Measurements from ENCODE around the gene VPS51.

The VPS51 gene

GRCh38 chr11:65103476-65103875, 7.5 kb downstream of the VPS51 start:
- Histone ChIP-seq H3K9ac (ENCODE audit: low read length in 5 of 5) (no peak overlapping the region), H3K27ac (ENCODE audit: low read depth, low read length) (peak overlapping the region; percentile 82), H3K27me3 (ENCODE audit: control insufficient read depth in 5 of 5, insufficient read depth in 4 of 5, low read length in 5 of 5) (no peaks in the 10 kb centered on the region), H3K9me3 (ENCODE audit: control insufficient read depth in 5 of 5, low read length in 5 of 5) (no peaks in the 10 kb centered on the region), H3K4me1 (ENCODE audit: control insufficient read depth in 5 of 5, insufficient read depth in 5 of 5, low read length in 5 of 5) (peaks cover 0 to 49% (median 27%) of the 10 kb centered on the region in 5 donors), H3K36me3 (ENCODE audit: control insufficient read depth in 5 of 5, insufficient read depth in 5 of 5, low read length in 5 of 5) (peaks cover 0 to 27% (median 14%) of the 10 kb centered on the region in 5 donors), H3K4me3 (ENCODE audit: low read depth in 1 of 5, low read length in 5 of 5) (no peak overlapping the region)

DNA sequence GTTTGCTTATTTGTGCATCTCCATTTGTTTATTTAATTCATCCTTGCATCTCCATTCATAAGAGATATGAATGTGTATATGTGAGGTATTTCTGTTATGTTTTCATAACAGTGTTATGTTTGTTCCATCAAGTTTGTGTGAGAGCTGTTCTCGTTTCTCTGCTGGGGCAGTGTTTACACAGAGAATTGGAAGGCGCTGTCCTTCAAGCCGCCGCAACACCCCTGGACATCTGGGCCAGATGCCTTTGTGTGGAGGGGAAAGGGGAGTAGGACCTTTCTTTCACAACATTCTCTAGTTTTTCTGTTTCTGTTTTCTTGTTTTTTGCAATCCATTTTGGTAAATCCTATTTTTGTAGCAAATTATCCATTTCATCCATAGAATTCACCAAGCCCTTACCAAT, 8.6 kb downstream of the VPS51 start:
- Histone ChIP-seq H3K4me3 (ENCODE audit: low read depth in 1 of 5, low read length in 5 of 5) (no peak overlapping the region), H3K36me3 (ENCODE audit: control insufficient read depth in 5 of 5, insufficient read depth in 5 of 5, low read length in 5 of 5) (peaks cover 0 to 35% (median 25%) of the 10 kb centered on the region in 5 donors), H3K9me3 (ENCODE audit: control insufficient read depth in 5 of 5, low read length in 5 of 5) (no peaks in the 10 kb centered on the region), H3K4me1 (ENCODE audit: control insufficient read depth in 5 of 5, insufficient read depth in 5 of 5, low read length in 5 of 5) (peaks cover 0 to 49% (median 27%) of the 10 kb centered on the region in 5 donors), H3K27ac (ENCODE audit: low read depth, low read length) (peak overlapping the region; percentile 82), H3K9ac (ENCODE audit: low read length in 5 of 5) (peak overlapping the region in 1 of 5 donors; percentile 6), H3K27me3 (ENCODE audit: control insufficient read depth in 5 of 5, insufficient read depth in 4 of 5, low read length in 5 of 5) (no peaks in the 10 kb centered on the region)

GRCh38 chr11:65107078-65107477, 11.1 kb downstream of the VPS51 start:
- H3K36me3 ChIP-seq (ENCODE audit: control insufficient read depth in 5 of 5, insufficient read depth in 5 of 5, low read length in 5 of 5) = peaks cover 0 to 39% (median 29%) of the 10 kb centered on the region in 5 donors

GRCh38 chr11:65107751-65108468, 11.9 kb downstream of the VPS51 start:
- Histone ChIP-seq H3K36me3 (ENCODE audit: control insufficient read depth in 5 of 5, insufficient read depth in 5 of 5, low read length in 5 of 5) (peaks cover 0 to 36% (median 29%) of the 10 kb centered on the region in 5 donors), H3K27me3 (ENCODE audit: control insufficient read depth in 5 of 5, insufficient read depth in 4 of 5, low read length in 5 of 5) (no peaks in the 10 kb centered on the region), H3K4me3 (ENCODE audit: low read depth in 1 of 5, low read length in 5 of 5) (no peak overlapping the region), H3K9ac (ENCODE audit: low read length in 5 of 5) (no peak overlapping the region), H3K9me3 (ENCODE audit: control insufficient read depth in 5 of 5, low read length in 5 of 5) (no peaks in the 10 kb centered on the region), H3K4me1 (ENCODE audit: control insufficient read depth in 5 of 5, insufficient read depth in 5 of 5, low read length in 5 of 5) (peaks cover 1 to 55% (median 35%) of the 10 kb centered on the region in 5 donors), H3K27ac (ENCODE audit: low read depth, low read length) (no peak overlapping the region)

More at GRCh38 chr11:65107078-65107477, 11.1 kb downstream of the VPS51 start:
- no peak overlapping the region for H3K9ac ChIP-seq (ENCODE audit: low read length in 5 of 5)
- no peak overlapping the region for H3K4me3 ChIP-seq (ENCODE audit: low read depth in 1 of 5, low read length in 5 of 5)
- no peak overlapping the region for H3K27ac ChIP-seq (ENCODE audit: low read depth, low read length)
- H3K9me3 ChIP-seq (ENCODE audit: control insufficient read depth in 5 of 5, low read length in 5 of 5) = no peaks in the 10 kb centered on the region
- H3K27me3 ChIP-seq (ENCODE audit: control insufficient read depth in 5 of 5, insufficient read depth in 4 of 5, low read length in 5 of 5) = no peaks in the 10 kb centered on the region
- peaks cover 1 to 55% (median 34%) of the 10 kb centered on the region in 5 donors for H3K4me1 ChIP-seq (ENCODE audit: control insufficient read depth in 5 of 5, insufficient read depth in 5 of 5, low read length in 5 of 5)

DNA sequence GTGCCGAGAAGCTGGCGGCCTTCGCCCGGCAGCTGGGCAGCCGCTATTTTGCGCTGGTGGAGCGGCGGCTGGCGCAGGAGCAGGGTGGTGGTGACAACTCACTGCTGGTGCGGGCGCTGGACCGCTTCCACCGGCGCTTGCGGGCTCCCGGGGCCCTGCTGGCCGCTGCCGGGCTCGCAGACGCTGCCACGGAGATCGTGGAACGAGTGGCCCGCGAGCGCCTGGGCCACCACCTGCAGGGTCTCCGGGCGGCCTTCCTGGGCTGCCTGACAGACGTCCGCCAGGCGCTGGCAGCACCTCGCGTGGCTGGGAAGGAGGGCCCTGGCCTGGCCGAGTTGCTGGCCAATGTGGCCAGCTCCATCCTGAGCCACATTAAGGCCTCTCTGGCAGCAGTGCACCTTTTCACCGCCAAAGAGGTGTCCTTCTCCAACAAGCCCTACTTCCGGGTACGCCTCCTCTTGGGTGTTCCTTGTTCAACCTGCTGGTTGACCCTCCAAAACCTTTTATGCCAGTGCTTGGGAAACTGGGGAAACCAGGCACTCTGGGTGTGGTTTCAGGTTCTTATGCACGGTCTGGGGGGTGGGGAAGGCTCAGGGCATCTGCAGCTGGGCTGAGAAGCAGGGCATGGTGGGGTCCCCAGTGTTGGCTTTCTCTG, 12.6 kb downstream of the VPS51 start:
- Histone ChIP-seq H3K27me3 (ENCODE audit: control insufficient read depth in 5 of 5, insufficient read depth in 4 of 5, low read length in 5 of 5) (no peaks in the 10 kb centered on the region), H3K36me3 (ENCODE audit: control insufficient read depth in 5 of 5, insufficient read depth in 5 of 5, low read length in 5 of 5) (peaks cover 0 to 36% (median 29%) of the 10 kb centered on the region in 5 donors), H3K9ac (ENCODE audit: low read length in 5 of 5) (no peak overlapping the region), H3K9me3 (ENCODE audit: control insufficient read depth in 5 of 5, low read length in 5 of 5) (no peaks in the 10 kb centered on the region), H3K27ac (ENCODE audit: low read depth, low read length) (no peak overlapping the region), H3K4me1 (ENCODE audit: control insufficient read depth in 5 of 5, insufficient read depth in 5 of 5, low read length in 5 of 5) (peaks cover 1 to 56% (median 38%) of the 10 kb centered on the region in 5 donors), H3K4me3 (ENCODE audit: low read depth in 1 of 5, low read length in 5 of 5) (no peak overlapping the region)

DNA sequence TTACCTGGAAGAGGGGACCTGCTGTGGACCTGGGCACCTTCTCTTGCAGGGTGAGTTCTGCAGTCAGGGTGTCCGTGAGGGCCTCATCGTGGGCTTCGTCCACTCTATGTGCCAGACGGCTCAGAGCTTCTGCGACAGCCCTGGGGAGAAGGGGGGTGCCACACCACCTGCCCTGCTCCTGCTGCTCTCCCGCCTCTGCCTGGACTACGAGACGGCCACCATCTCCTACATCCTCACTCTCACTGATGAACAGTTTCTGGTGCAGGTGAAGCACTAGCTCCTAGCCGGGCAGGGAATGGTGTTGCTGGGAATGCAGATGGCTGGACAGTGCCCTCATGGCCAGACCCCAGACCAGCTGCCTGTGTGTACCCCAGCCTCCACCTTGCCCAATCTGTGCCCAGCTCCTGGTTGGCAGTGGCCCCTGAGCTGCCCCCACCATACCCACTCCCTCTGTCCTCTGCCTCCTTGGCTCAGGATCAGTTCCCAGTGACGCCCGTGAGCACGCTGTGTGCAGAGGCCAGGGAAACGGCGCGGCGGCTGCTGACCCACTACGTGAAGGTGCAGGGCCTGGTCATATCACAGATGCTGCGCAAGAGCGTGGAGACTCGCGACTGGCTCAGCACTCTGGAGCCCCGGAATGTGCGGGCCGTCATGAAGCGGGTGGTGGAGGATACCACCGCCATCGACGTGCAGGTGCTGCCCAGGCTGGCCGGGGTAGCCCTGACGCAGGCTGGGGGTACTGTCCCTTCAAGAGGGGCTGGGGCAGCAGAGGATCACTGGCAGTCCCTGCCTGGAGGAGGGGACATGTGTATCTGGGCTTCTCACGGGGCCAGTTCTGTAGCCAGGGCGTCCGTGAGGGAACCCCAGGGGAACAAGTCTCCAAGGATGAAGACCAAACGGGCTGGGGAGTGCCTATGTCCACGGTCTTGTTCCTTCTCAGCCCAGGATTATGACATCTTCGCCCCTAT, 13.5 kb downstream of the VPS51 start:
- H3K9ac ChIP-seq (ENCODE audit: low read length in 5 of 5) = no peak overlapping the region
- no peaks in the 10 kb centered on the region for H3K27me3 ChIP-seq (ENCODE audit: control insufficient read depth in 5 of 5, insufficient read depth in 4 of 5, low read length in 5 of 5)
- H3K4me1 ChIP-seq (ENCODE audit: control insufficient read depth in 5 of 5, insufficient read depth in 5 of 5, low read length in 5 of 5) = peaks cover 1 to 52% (median 35%) of the 10 kb centered on the region in 5 donors
- H3K4me3 ChIP-seq (ENCODE audit: low read depth in 1 of 5, low read length in 5 of 5) = no peak overlapping the region
- H3K27ac ChIP-seq (ENCODE audit: low read depth, low read length) = no peak overlapping the region
- no peaks in the 10 kb centered on the region for H3K9me3 ChIP-seq (ENCODE audit: control insufficient read depth in 5 of 5, low read length in 5 of 5)
- H3K36me3 ChIP-seq (ENCODE audit: control insufficient read depth in 5 of 5, insufficient read depth in 5 of 5, low read length in 5 of 5) = peaks cover 0 to 39% (median 29%) of the 10 kb centered on the region in 5 donors

DNA sequence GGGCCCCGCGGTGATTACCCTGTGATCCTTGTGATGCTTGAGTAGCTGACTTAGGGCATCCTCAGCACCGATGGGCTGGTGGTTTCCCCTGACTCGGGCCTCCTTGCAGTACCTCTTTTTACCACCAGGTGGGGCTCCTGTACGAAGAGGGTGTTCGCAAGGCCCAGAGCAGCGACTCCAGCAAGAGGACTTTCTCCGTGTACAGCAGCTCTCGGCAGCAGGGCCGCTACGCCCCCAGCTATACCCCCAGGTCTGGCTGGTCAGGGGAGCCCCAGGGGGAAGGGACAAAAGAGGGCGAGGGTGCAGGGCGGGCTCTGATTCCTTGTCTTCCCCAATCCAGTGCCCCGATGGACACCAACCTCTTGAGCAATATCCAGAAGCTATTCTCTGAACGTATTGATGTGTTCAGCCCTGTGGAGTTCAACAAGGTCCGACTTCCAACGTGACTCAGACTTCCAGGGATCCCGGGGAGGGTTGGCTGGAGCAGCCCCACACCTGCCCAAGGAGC, 14.4 kb downstream of the VPS51 start:
- Histone ChIP-seq H3K36me3 (ENCODE audit: control insufficient read depth in 5 of 5, insufficient read depth in 5 of 5, low read length in 5 of 5) (peaks cover 0 to 44% (median 36%) of the 10 kb centered on the region in 5 donors), H3K27ac (ENCODE audit: low read depth, low read length) (no peak overlapping the region), H3K4me3 (ENCODE audit: low read depth in 1 of 5, low read length in 5 of 5) (peak overlapping the region in 1 of 5 donors; percentile 27), H3K27me3 (ENCODE audit: control insufficient read depth in 5 of 5, insufficient read depth in 4 of 5, low read length in 5 of 5) (no peaks in the 10 kb centered on the region), H3K9ac (ENCODE audit: low read length in 5 of 5) (peak overlapping the region in 3 of 5 donors; percentile 0 to 44 (median 10)), H3K4me1 (ENCODE audit: control insufficient read depth in 5 of 5, insufficient read depth in 5 of 5, low read length in 5 of 5) (peaks cover 1 to 50% (median 30%) of the 10 kb centered on the region in 5 donors), H3K9me3 (ENCODE audit: control insufficient read depth in 5 of 5, low read length in 5 of 5) (no peaks in the 10 kb centered on the region)

- H3K9me3 ChIP-seq (ENCODE audit: control insufficient read depth in 5 of 5, low read length in 5 of 5) = no peaks in the 10 kb centered on the region
- peak overlapping the region in 2 of 5 donors; percentile 0 to 44 for H3K9ac ChIP-seq (ENCODE audit: low read length in 5 of 5)
- H3K27me3 ChIP-seq (ENCODE audit: control insufficient read depth in 5 of 5, insufficient read depth in 4 of 5, low read length in 5 of 5) = no peaks in the 10 kb centered on the region
- peak overlapping the region in 2 of 5 donors; percentile 35 to 71 for H3K4me3 ChIP-seq (ENCODE audit: low read depth in 1 of 5, low read length in 5 of 5)
- peaks cover 1 to 55% (median 36%) of the 10 kb centered on the region in 5 donors for H3K4me1 ChIP-seq (ENCODE audit: control insufficient read depth in 5 of 5, insufficient read depth in 5 of 5, low read length in 5 of 5)
- peaks cover 0 to 48% (median 42%) of the 10 kb centered on the region in 5 donors for H3K36me3 ChIP-seq (ENCODE audit: control insufficient read depth in 5 of 5, insufficient read depth in 5 of 5, low read length in 5 of 5)
- no peak overlapping the region for H3K27ac ChIP-seq (ENCODE audit: low read depth, low read length)
Observed at GRCh38 chr11:65111159-65111743, 15.2 kb downstream of the VPS51 start.

All from subcutaneous abdominal adipose tissue (tissue), 5 donors.